GM12874 (cell line): ENCODE data around the gene GRIK2.

Experiments used
- TF ChIP-seq, protein P1 (sequence below): IDR thresholded peaks from 2 replicates; pipeline ENCODE4 v1.5.1; 2011; ENCODE audit warnings: low read depth, mild to moderate bottlenecking, control low read depth, low read length, moderate library complexity; ENCODE audit not compliant: insufficient read depth

Gene GRIK2

DNA sequence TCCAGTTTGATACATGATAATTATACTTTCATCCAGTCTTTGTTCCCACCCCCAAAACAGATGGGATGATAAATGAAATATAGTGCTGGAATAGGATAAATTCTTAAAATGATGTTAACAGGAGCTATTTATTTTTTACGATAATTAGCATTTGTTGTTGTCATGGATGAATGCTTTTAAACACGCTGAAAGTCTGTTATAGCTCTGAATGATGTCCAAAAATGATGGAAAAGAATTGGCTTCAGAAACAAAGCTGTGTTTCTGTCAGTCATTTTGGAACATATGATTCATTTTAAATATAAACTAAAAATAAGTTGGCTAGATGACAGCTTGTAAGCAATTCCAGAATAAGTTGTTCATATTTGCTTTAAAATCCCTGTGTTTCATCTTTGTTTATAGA is 237.4 kb downstream of the GRIK2 start:
- TF ChIP-seq, protein P1, sequence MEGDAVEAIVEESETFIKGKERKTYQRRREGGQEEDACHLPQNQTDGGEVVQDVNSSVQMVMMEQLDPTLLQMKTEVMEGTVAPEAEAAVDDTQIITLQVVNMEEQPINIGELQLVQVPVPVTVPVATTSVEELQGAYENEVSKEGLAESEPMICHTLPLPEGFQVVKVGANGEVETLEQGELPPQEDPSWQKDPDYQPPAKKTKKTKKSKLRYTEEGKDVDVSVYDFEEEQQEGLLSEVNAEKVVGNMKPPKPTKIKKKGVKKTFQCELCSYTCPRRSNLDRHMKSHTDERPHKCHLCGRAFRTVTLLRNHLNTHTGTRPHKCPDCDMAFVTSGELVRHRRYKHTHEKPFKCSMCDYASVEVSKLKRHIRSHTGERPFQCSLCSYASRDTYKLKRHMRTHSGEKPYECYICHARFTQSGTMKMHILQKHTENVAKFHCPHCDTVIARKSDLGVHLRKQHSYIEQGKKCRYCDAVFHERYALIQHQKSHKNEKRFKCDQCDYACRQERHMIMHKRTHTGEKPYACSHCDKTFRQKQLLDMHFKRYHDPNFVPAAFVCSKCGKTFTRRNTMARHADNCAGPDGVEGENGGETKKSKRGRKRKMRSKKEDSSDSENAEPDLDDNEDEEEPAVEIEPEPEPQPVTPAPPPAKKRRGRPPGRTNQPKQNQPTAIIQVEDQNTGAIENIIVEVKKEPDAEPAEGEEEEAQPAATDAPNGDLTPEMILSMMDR: no peak

DNA sequence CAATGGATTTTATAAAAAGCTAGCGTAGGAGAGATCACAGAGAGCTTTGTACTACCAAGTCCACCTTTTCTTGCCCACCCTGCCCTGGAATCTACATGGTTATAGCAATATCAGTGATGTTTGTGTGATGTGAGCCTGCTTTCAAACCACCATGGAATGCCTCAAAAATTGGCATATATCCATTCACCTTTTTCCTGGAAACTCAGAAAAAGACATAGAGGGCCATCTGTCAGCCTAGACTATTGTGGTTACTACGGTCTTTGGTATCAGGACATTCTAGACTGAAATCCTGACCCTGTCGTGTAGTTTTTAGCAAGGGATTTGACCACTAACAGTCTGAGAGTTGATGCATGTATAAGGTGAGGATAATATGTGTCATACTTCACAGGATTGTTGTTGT is 239.6 kb downstream of the GRIK2 start:
- TF ChIP-seq, protein P1: no peak

DNA sequence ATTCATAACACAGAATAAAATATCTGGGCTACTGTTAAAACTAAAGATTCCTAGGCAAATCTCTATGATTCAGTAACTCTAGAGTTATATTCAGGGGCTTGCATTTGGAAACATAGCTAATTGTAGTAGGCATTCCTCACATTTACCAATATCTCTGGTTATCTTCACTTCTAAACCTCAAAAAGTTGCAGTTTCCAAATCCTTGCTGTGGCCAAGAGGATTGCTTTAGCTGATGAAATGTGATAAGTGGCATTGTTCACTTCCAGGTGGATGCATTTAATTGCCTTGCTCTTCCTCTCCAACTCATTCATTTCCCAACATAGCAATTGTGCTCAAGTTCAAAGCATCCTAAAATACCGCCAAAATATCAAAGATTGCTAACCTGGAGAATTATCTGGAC is 246.6 kb downstream of the GRIK2 start:
- TF ChIP-seq, protein P1: no peak

DNA sequence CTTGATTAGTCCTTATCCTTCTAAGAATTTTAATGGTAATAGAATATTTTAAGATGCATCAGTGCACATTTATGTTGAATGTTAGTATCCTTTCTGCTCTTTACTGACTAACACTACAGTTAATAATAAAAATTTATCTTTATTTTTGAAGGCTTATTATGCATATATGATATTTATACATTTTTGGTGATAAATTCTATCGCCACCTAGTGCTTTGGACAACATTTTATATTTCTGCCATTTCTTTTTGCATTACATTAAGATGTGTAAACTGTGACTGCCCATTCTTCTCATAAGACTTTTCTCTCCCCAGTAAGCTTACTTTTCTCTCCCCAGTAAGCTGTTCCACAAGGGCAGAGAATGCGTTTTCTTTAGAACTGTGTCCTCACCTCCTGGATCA is 252.3 kb downstream of the GRIK2 start:
- TF ChIP-seq, protein P1: no peak

DNA sequence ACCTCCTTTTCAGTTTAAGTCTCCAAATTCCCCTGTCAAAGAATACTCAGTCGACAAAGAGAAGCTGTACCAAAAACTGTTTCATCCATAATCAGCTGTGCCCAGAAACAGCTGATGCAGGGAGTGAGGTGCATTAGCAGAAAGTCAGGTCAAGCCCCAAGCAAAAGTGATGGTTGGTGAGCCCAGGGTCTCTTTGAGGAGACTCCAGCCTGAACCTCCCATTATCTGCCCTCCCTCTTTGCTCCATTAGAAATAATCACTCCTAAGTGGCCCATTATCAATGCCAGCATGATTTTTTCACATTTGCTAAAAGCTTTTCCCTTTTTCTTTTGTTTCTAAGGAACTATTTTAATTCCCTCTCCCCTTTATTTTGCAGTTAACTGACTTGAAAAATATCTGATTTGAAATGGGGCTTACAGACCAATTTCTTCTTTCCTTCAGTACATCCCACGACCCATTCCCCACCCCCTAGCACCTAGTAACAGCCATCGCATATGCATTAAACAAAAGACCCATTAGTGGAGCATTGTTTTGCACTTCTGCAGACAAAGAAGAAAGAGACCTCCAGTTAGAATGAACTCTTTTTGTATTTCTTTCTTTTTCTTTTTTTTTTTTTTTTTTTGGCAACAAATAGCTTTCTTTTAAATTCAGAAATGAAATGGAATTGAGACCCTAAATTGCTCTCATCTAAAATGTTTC is 257.0 kb downstream of the GRIK2 start:
- TF ChIP-seq, protein P1: no peak

DNA sequence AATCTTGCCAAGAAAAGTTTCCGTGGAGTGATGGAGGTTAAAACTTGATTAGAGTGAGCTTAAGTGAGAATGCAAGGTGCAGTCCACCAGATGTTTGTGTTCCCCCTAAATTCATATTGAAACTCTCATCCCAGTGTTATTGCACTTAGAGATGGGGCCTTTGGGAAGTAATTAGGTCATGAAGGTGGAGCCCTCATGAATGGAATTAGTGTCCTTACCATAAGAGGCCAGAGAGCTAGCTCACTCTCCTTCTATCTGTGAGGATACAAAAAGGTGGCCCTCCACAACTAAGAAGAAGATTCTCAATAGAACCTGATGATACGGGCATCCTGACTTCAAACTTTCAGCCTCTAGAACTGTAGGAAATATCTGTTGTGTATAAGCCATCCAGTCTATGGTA is 258.6 kb downstream of the GRIK2 start:
- TF ChIP-seq, protein P1: no peak

DNA sequence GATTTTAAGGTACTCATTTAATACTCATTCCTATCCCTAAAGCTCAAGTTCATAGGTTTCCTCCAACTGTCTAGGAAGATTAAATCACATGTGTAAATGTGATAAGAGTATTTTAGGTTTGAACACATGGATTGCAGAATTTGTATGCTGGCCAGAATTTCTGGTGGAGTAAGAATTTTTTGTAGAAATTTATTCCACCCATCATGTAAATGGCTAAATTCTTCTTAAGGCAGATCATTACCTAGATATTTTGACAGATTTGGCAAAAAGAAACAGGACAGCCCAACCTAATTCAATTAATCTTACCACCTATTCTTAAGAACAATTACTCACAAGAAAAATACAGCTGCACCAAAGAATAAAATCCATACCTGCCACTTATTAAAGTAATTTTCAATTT is 261.6 kb downstream of the GRIK2 start:
- TF ChIP-seq, protein P1: no peak
